GM08714 (cell line): ENCODE measurements around the gene KIF6.

ENCODE experiments used
- H3K4me3 ChIP-seq: fragments of 200-500 bp; sonication (Bioruptor generic); 2 replicates; pipeline ENCODE4 v1.5.1; 2014; ENCODE audit warnings: mild to moderate bottlenecking, low read length, inconsistent platforms
- ZNF274 ChIP-seq: IDR thresholded peaks from 2 replicates; pipeline ENCODE4 v1.6.1; 2012; ENCODE audit warnings: mild to moderate bottlenecking, low read depth, low read length

KIF6 gene

GRCh38 chr6:39425346-39426072 lies 299.7 kb downstream of the KIF6 start:
- no peak overlapping the region for H3K4me3 ChIP-seq
- TF ChIP-seq ZNF274: no peak

GRCh38 chr6:39424831-39425230 lies 300.4 kb downstream of the KIF6 start:
- TF ChIP-seq ZNF274: no peak
- no peak overlapping the region for H3K4me3 ChIP-seq

- H3K4me3 ChIP-seq: no peak overlapping the region
- TF ChIP-seq ZNF274: no peak
Measured at GRCh38 chr6:39422238-39422637, 303.0 kb downstream of the KIF6 start.

- TF ChIP-seq ZNF274: no peak
- no peak overlapping the region for H3K4me3 ChIP-seq
Measured at GRCh38 chr6:39421383-39422225, 303.6 kb downstream of the KIF6 start.

- no peak for TF ChIP-seq ZNF274
Measured at GRCh38 chr6:39420300-39421265, 304.6 kb downstream of the KIF6 start.

GRCh38 chr6:39419607-39420006 lies 305.6 kb downstream of the KIF6 start:
- H3K4me3 ChIP-seq: no peak overlapping the region
- no peak for TF ChIP-seq ZNF274

More at GRCh38 chr6:39420300-39421265, 304.6 kb downstream of the KIF6 start:
- H3K4me3 ChIP-seq: no peak overlapping the region

GRCh38 chr6:39417440-39417839 lies 307.8 kb downstream of the KIF6 start:
- TF ChIP-seq ZNF274: no peak

GRCh38 chr6:39416728-39417127 lies 308.5 kb downstream of the KIF6 start:
- TF ChIP-seq ZNF274: no peak
- H3K4me3 ChIP-seq: no peak overlapping the region

More at GRCh38 chr6:39417440-39417839, 307.8 kb downstream of the KIF6 start:
- no peak overlapping the region for H3K4me3 ChIP-seq

- H3K4me3 ChIP-seq: no peak overlapping the region
- no peak for TF ChIP-seq ZNF274
Measured at GRCh38 chr6:39416026-39416425, 309.2 kb downstream of the KIF6 start.

- H3K4me3 ChIP-seq: no peak overlapping the region
- no peak for TF ChIP-seq ZNF274
Measured at GRCh38 chr6:39415482-39415881, 309.7 kb downstream of the KIF6 start.

- TF ChIP-seq ZNF274: no peak
- H3K4me3 ChIP-seq: no peak overlapping the region
Measured at GRCh38 chr6:39411465-39411864, 313.7 kb downstream of the KIF6 start.

GRCh38 chr6:39411001-39411400 lies 314.2 kb downstream of the KIF6 start:
- no peak for TF ChIP-seq ZNF274
- H3K4me3 ChIP-seq: no peak overlapping the region

GRCh38 chr6:39409889-39410288 lies 315.3 kb downstream of the KIF6 start:
- TF ChIP-seq ZNF274: no peak
- no peak overlapping the region for H3K4me3 ChIP-seq

- no peak for TF ChIP-seq ZNF274
- H3K4me3 ChIP-seq: no peak overlapping the region
Measured at GRCh38 chr6:39407446-39407993, 317.7 kb downstream of the KIF6 start.
